AG04450 (cell line): ENCODE results near the gene OBSCN. TPM values are rescaled to one million over a fixed set of nuclear protein-coding genes. Genes with fewer than 3 reads are reported as not detected.
"Not testable (repeated sequence)": the region's sequence is repeated elsewhere in the genome, so short reads cannot be mapped to it uniquely, and the experiment has no call there.

Source experiments
- CTCF ChIA-PET: fragments of 300-600, 350-600 bp; formaldehyde crosslinking; extraction: SDS; loops from one replicate; lab custom pipeline; 2022; ENCODE audit warnings: antibody characterized with exemption, inconsistent platforms; lab: Charles Lee
- POLR2A ChIA-PET: fragments of 350-600 bp; formaldehyde crosslinking; extraction: SDS; loops from one replicate; lab custom pipeline; 2021; ENCODE audit warnings: antibody characterized with exemption, inconsistent platforms; lab: Yijun Ruan, JAX
- DNase-seq: peaks from one replicate; pipeline ENCODE4 v3.0.0-alpha.2; 2011; ENCODE audit warnings: low read depth, low spot score
- H3K27ac ChIP-seq: one replicate; pipeline ENCODE4 v1.5.1; 2012; ENCODE audit warnings: low read depth, low read length, control low read depth
- H3K27me3 ChIP-seq: one replicate; pipeline ENCODE4 v1.6.0; 2012; ENCODE audit warnings: low read length; ENCODE audit not compliant: control insufficient read depth, insufficient read depth
- H3K4me3 ChIP-seq: 2 replicates; pipeline ENCODE4 v1.5.1; 2011; ENCODE audit warnings: mild to moderate bottlenecking, low read depth, low read length, control low read depth
- H3K9me3 ChIP-seq: 2 replicates; pipeline ENCODE4 v1.5.1; 2012; ENCODE audit warnings: low read length; ENCODE audit not compliant: control insufficient read depth, insufficient read depth
- CTCF ChIP-seq: IDR thresholded peaks from 2 replicates; pipeline ENCODE4 v1.5.1; 2011; ENCODE audit warnings: low read depth, low read length, control low read depth, inconsistent platforms
- polyA plus RNA-seq: library from polyadenylated mRNA; depleted of rRNA; stranded (reverse); fragments of >200 nt; gene quantifications from 2 replicates; pipeline ENCODE4 v1.2.3, GENCODE V29; 2011

The OBSCN gene
- polyA plus RNA-seq, 1 experiment, result 3.9 TPM

DNA sequence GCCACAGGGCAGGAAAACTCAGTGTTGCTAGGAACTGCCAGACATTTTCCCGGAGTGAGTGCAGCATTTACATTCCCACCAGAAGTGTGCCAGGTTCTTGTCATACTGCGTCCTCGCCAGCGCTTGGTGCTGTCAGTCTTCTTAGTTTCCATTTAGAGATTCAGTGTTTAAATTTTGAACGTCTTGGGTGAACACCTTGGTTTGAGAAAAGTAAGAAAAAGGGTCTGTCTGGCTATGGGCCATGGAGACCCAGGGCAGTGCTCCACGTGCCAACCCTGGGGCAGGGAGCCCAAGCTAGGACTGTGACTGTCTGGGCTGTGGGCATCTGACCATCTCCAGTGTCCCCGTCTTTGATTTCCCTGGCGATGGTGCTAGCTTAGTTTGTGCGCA, 26.2 kb upstream of the OBSCN start:
- no peak for TF ChIP-seq CTCF
- H3K27ac ChIP-seq, result no peak overlapping the region
- peaks cover 4% of the 10 kb centered on the region; the same call in 1 of the 2 replicates for H3K9me3 ChIP-seq
- POLR2A ChIA-PET, result no interaction called here
- no peak overlapping the region for H3K4me3 ChIP-seq
- CTCF ChIA-PET, result interaction anchor here (4.5 kb wide), 1 partner anchor 16 kb away, joined by 25 read pairs; the partner anchor contains the start of gene IBA57
- DNase-seq, result no peak
- H3K27me3 ChIP-seq, result no peaks in the 10 kb centered on the region

GRCh38 chr1:228182296-228183030, 25.4 kb upstream of the OBSCN start:
- no peaks in the 10 kb centered on the region for H3K27me3 ChIP-seq
- H3K27ac ChIP-seq, result no peak overlapping the region
- no peak for TF ChIP-seq CTCF
- ChIA-PET POLR2A (interaction anchor here (1.1 kb wide), 1 partner anchor 17 kb away, joined by 8 read pairs; the partner anchor contains the start of gene IBA57), CTCF (interaction anchor here (4.5 kb wide), 1 partner anchor 16 kb away, joined by 25 read pairs; the partner anchor contains the start of gene IBA57)
- H3K4me3 ChIP-seq, result no peak overlapping the region
- no peak for DNase-seq
- peaks cover 4% of the 10 kb centered on the region; the same call in 1 of the 2 replicates for H3K9me3 ChIP-seq

- H3K4me3 ChIP-seq, result no peak overlapping the region
- H3K27me3 ChIP-seq, result no peaks in the 10 kb centered on the region
- no peak for DNase-seq
- ChIA-PET CTCF (no interaction called here), POLR2A (no interaction called here)
- H3K9me3 ChIP-seq, result peaks cover 4% of the 10 kb centered on the region; the same call in 1 of the 2 replicates
- H3K27ac ChIP-seq, result no peak overlapping the region
- no peak for TF ChIP-seq CTCF
Measured at GRCh38 chr1:228184152-228184551, 23.7 kb upstream of the OBSCN start.

DNA sequence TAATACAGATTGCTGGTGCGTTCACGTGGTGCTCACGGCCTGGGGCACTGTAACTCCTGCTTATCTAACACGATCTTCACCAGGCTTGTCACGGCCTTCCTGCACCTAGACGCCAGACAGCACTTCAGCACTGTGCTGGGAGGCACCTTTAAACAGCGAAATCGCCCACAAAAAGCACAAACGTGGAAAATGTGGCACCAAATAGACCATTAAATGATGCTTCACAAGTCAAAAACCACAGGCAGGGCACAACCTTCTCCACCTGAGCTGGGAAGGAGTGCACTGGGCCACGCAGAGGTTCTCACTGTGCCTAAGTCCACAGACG, 22.2 kb upstream of the OBSCN start:
- Histone ChIP-seq H3K27ac (no peak overlapping the region), H3K9me3 (peaks cover 4% of the 10 kb centered on the region; the same call in 1 of the 2 replicates), H3K27me3 (no peaks in the 10 kb centered on the region), H3K4me3 (no peak overlapping the region)
- DNase-seq, result no peak
- TF ChIP-seq CTCF, result no peak
- ChIA-PET POLR2A (no interaction called here), CTCF (no interaction called here)

- H3K4me3 ChIP-seq, H3K27ac ChIP-seq, H3K9me3 ChIP-seq, POLR2A ChIA-PET, H3K27me3 ChIP-seq, DNase-seq: not testable (repeated sequence)
- CTCF ChIA-PET, result interaction anchor here (1.0 to 1.1 kb wide), 2 partner anchors 23 to 189 kb away, joined by 3 read pairs; no protein-coding TSS in a partner anchor
Measured at GRCh38 chr1:228188249-228188648, 19.6 kb upstream of the OBSCN start.
